B cell (primary cell): ENCODE measurements around the gene SLC1A1. TPM values are rescaled to one million over a fixed set of nuclear protein-coding genes. Genes with fewer than 3 reads are reported as not detected.

Experiments
- ATAC-seq: fragments of 200-7000 bp; cut with Tn5 transposase; one replicate; pipeline ENCODE4 v1.10.0; 2021; ENCODE audit warnings: low read depth, mild to moderate bottlenecking, moderate number of reproducible peaks, moderate library complexity
- CTCF ChIA-PET: fragments of 350-600 bp; sonication (Branson Sonifier 250); formaldehyde crosslinking; loops from one replicate; lab custom pipeline; 2021; ENCODE audit warnings: antibody characterized with exemption, inconsistent platforms; lab: Charles Lee
- POLR2A ChIA-PET: fragments of 350-600 bp; sonication (Branson Sonifier 250); formaldehyde crosslinking; loops from one replicate; lab custom pipeline; 2021; ENCODE audit warnings: antibody characterized with exemption; lab: Charles Lee
- DNase-seq: peaks from one replicate; pipeline ENCODE4 v3.0.0; 2013
- H2AFZ ChIP-seq: 2 replicates; pipeline ENCODE4 v1.6.1; 2012; ENCODE audit warnings: mild to moderate bottlenecking, low read depth, low read length; ENCODE audit not compliant: insufficient read depth, poor library complexity, severe bottlenecking
- H3K27ac ChIP-seq, 2 donors: 1 replicate in 1 of 2; 2 replicates in 1 of 2; pipeline ENCODE4 v1.5.1; 2012 to 2013; ENCODE audit warnings: low read length in 2 of 2, mild to moderate bottlenecking in 2 of 2, moderate library complexity in 1 of 2
- H3K27me3 ChIP-seq, 4 experiments: fragments of 200-600 bp in 1 of 4; sonication (generic) in 1 of 4; replicated peaks in 1 of 4; 1 replicate in 2 of 4; 2 replicates in 2 of 4; pipeline versions ENCODE4 v1.6.1 to v1.7.0; 2013 to 2016; ENCODE audit warnings: low read length in 3 of 4, mild to moderate bottlenecking in 2 of 4, mixed read lengths in 1 of 4, moderate library complexity in 1 of 4; ENCODE audit not compliant: insufficient read depth in 4 of 4, control insufficient read depth in 3 of 4; ENCODE audit errors: control extremely low read depth in 1 of 4
- H3K36me3 ChIP-seq, 2 experiments: replicated peaks in 1 of 2; 1 replicate in 1 of 2; 2 replicates in 1 of 2; pipeline versions ENCODE4 v1.6.1 to v1.7.1; 2013; ENCODE audit warnings: low read length in 1 of 2; ENCODE audit not compliant: insufficient read depth in 2 of 2, control insufficient read depth in 1 of 2; ENCODE audit errors: control extremely low read depth in 1 of 2, extremely low read depth in 1 of 2
- H3K4me1 ChIP-seq, 2 donors: fragments of 200-600 bp in 1 of 2; sonication (generic) in 1 of 2; 1 replicate in 1 of 2; 2 replicates in 1 of 2; pipeline versions ENCODE4 v1.5.1 to v1.6.1; 2013 to 2017; ENCODE audit warnings: low read length in 2 of 2; ENCODE audit not compliant: control insufficient read depth in 2 of 2, insufficient read depth in 2 of 2
- H3K4me2 ChIP-seq: replicated peaks from 2 replicates; pipeline ENCODE3; 2012; ENCODE audit warnings: mild to moderate bottlenecking, low read depth, low read length; ENCODE audit not compliant: poor library complexity, severe bottlenecking
- H3K4me3 ChIP-seq, 5 experiments: fragments of 200-600 bp in 1 of 5; sonication (generic) in 1 of 5; 1 replicate in 3 of 5; 2 replicates in 2 of 5; pipeline versions ENCODE4 v1.5.1 to v1.7.0; 2011 to 2016; ENCODE audit warnings: low read length in 4 of 5, mild to moderate bottlenecking in 4 of 5, low read depth in 2 of 5, control low read depth in 1 of 5, moderate library complexity in 1 of 5; ENCODE audit not compliant: insufficient read depth in 1 of 5; ENCODE audit errors: control extremely low read depth in 1 of 5, extremely low read depth in 1 of 5
- H3K79me2 ChIP-seq: fragments of 200-600 bp; sonication (generic); one replicate; pipeline ENCODE4 v1.6.0; 2016; ENCODE audit warnings: low read length; ENCODE audit not compliant: control insufficient read depth, insufficient read depth
- H3K9ac ChIP-seq: fragments of 200-600 bp; sonication (generic); 2 replicates; pipeline ENCODE4 v1.6.1; 2017; ENCODE audit warnings: mild to moderate bottlenecking, low read length, moderate library complexity
- H3K9me3 ChIP-seq, 3 donors: one replicate each; pipeline versions ENCODE4 v1.6.1 to v1.7.1; 2013; ENCODE audit warnings: low read length in 2 of 3; ENCODE audit not compliant: control insufficient read depth in 2 of 3, insufficient read depth in 1 of 3; ENCODE audit errors: control extremely low read depth in 1 of 3
- H4K20me1 ChIP-seq: 2 replicates; pipeline ENCODE4 v1.6.0; 2012; ENCODE audit warnings: mild to moderate bottlenecking, low read length; ENCODE audit not compliant: insufficient read depth, control insufficient read depth, poor library complexity, severe bottlenecking
- H3K27ac Mint-ChIP-seq: one replicate; pipeline ENCODE4 v1.8.0; 2021; ENCODE audit warnings: mixed read lengths
- H3K27me3 Mint-ChIP-seq: one replicate; pipeline ENCODE4 v1.8.0; 2021; ENCODE audit warnings: mixed read lengths
- H3K4me1 Mint-ChIP-seq: one replicate; pipeline ENCODE4 v1.8.0; 2021; ENCODE audit warnings: mixed read lengths
- H3K4me3 Mint-ChIP-seq: one replicate; pipeline ENCODE4 v1.8.0; 2021; ENCODE audit warnings: mixed read lengths
- H3K9me3 Mint-ChIP-seq: one replicate; pipeline ENCODE4 v1.8.0; 2022; ENCODE audit warnings: mixed read lengths; ENCODE audit not compliant: insufficient read depth
- CTCF ChIP-seq: fragments of 200-600 bp; IDR thresholded peaks from one replicate; pipeline ENCODE4 v1.8.0; 2022; ENCODE audit warnings: antibody characterized with exemption, mild to moderate bottlenecking
- EZH2 ChIP-seq: IDR thresholded peaks from 2 replicates; pipeline ENCODE4 v1.6.1; 2012; ENCODE audit warnings: borderline replicate concordance, low read depth, mild to moderate bottlenecking, moderate library complexity, low read length; ENCODE audit not compliant: insufficient read depth, poor library complexity, severe bottlenecking
- WGBS: methylation state at CpG from one replicate; pipeline ENCODE4 v1.1.5; 2013; ENCODE audit warnings: missing lambda C conversion rate; ENCODE audit not compliant: insufficient coverage; 5-methylcytosine and 5-hydroxymethylcytosine counted together
- intact Hi-C: fragments of 100-400 bp; cut with micrococcal nuclease; formaldehyde crosslinking; loops from one replicate; pipeline ENCODE4 v1.10.0; 2022
- polyA plus RNA-seq: library from polyadenylated mRNA; depleted of rRNA; stranded (reverse); fragments of >200 nt; gene quantifications from 2 replicates; pipeline ENCODE4 v1.2.3, GENCODE V29; 2012
- total RNA-seq, 2 donors: library from RNA; stranded (reverse); fragments of 120-200 nt in 1 of 2; gene quantifications; 1 replicate in 1 of 2; 2 replicates in 1 of 2; pipeline versions ENCODE4 v1.2.3 to v1.2.4, GENCODE V29; 2013 to 2022

SLC1A1 gene
- total and polyA plus RNA-seq, 2 donors (not counting 1 experiment from before 2014, with no cell fraction given), result 0.10 to 0.54 TPM

GRCh38 chr9:4499917-4500316 is 9.6 kb downstream of the SLC1A1 start:
- ATAC-seq, result no peak
- CTCF ChIA-PET, result no interaction called here
- Histone ChIP-seq H3K4me3 (no peak overlapping the region), H4K20me1 (no peaks in the 10 kb centered on the region), H2AFZ (no peak overlapping the region), H3K27ac (no peak overlapping the region), H3K36me3 (no peaks in the 10 kb centered on the region), H3K27me3 (peaks cover 0 to 9% (median under 1%) of the 10 kb centered on the region in 4 experiments), H3K9ac (no peak overlapping the region), H3K4me1 (no peaks in the 10 kb centered on the region), H3K4me2 (no peak overlapping the region), H3K79me2 (no peaks in the 10 kb centered on the region), H3K9me3 (no peaks in the 10 kb centered on the region)
- POLR2A ChIA-PET, result no interaction called here
- H3K4me1 Mint-ChIP-seq, result no peaks in the 10 kb centered on the region
- WGBS, result 93% methylated on average over 7 of the region's 7 CpGs
- no peak for DNase-seq
- H3K9me3 Mint-ChIP-seq, result no peaks in the 10 kb centered on the region
- intact Hi-C loops, result no loop called here
- H3K27me3 Mint-ChIP-seq, result peaks cover 11% of the 10 kb centered on the region
- H3K4me3 Mint-ChIP-seq, result no peak overlapping the region
- no peak for TF ChIP-seq CTCF
- no peak overlapping the region for H3K27ac Mint-ChIP-seq

GRCh38 chr9:4501147-4501507 is 10.9 kb downstream of the SLC1A1 start:
- no peak for TF ChIP-seq CTCF
- TF ChIP-seq EZH2, result no peak
- no CpG with 5 or more reads among the region's 5 CpGs for whole genome bisulfite sequencing

More at GRCh38 chr9:4501147-4501507, 10.9 kb downstream of the SLC1A1 start:
- Histone ChIP-seq H3K4me2 (no peak overlapping the region), H3K4me3 (no peak overlapping the region), H4K20me1 (no peaks in the 10 kb centered on the region), H2AFZ (no peak overlapping the region), H3K9me3 (no peaks in the 10 kb centered on the region), H3K79me2 (no peaks in the 10 kb centered on the region), H3K36me3 (no peaks in the 10 kb centered on the region), H3K4me1 (no peaks in the 10 kb centered on the region), H3K9ac (no peak overlapping the region), H3K27me3 (peaks cover 0 to 3% (median 0%) of the 10 kb centered on the region in 4 experiments), H3K27ac (no peak overlapping the region)
- no peaks in the 10 kb centered on the region for H3K9me3 Mint-ChIP-seq
- ChIA-PET POLR2A (no interaction called here), CTCF (no interaction called here)
- no peak overlapping the region for H3K4me3 Mint-ChIP-seq
- intact Hi-C loops, result no loop called here
- no peak overlapping the region for H3K27ac Mint-ChIP-seq
- no peak for ATAC-seq
- H3K27me3 Mint-ChIP-seq, result peaks cover 1% of the 10 kb centered on the region
- no peak for DNase-seq
- no peaks in the 10 kb centered on the region for H3K4me1 Mint-ChIP-seq
